Fibroblast of the aortic adventitia (primary cell): ENCODE data around the gene ACTA2. TPM values are rescaled to one million over a fixed set of nuclear protein-coding genes. Genes with fewer than 3 reads are reported as not detected.
"Not testable (repeated sequence)": the region's sequence is repeated elsewhere in the genome, so short reads cannot be mapped to it uniquely, and the experiment has no call there.

Experiments
- DNase-seq: peaks from one replicate; pipeline ENCODE4 v3.0.0-alpha.2; 2010; ENCODE audit warnings: low read depth
- H3K4me3 ChIP-seq: 2 replicates; pipeline ENCODE4 v1.5.1; 2011; ENCODE audit warnings: low read depth, mild to moderate bottlenecking, control low read depth, low read length, moderate library complexity
- total RNA-seq: library from RNA; depleted of rRNA; stranded (reverse); fragments of >200 nt; gene quantifications from 2 replicates; pipeline ENCODE4 v1.2.3, GENCODE V29; 2012; ENCODE audit warnings: low replicate concordance
- TF ChIP-seq, protein P1 (sequence below): IDR thresholded peaks from 2 replicates; pipeline ENCODE4 v1.5.1; 2011; ENCODE audit warnings: mild to moderate bottlenecking, low read length, control low read depth, inconsistent platforms; ENCODE audit not compliant: insufficient read depth

Gene ACTA2
- total RNA-seq, 1 donor = 73.5 TPM

GRCh38 chr10:88934900-88935672 lies 17.5 kb downstream of the ACTA2 start:
- TF ChIP-seq, protein P1, sequence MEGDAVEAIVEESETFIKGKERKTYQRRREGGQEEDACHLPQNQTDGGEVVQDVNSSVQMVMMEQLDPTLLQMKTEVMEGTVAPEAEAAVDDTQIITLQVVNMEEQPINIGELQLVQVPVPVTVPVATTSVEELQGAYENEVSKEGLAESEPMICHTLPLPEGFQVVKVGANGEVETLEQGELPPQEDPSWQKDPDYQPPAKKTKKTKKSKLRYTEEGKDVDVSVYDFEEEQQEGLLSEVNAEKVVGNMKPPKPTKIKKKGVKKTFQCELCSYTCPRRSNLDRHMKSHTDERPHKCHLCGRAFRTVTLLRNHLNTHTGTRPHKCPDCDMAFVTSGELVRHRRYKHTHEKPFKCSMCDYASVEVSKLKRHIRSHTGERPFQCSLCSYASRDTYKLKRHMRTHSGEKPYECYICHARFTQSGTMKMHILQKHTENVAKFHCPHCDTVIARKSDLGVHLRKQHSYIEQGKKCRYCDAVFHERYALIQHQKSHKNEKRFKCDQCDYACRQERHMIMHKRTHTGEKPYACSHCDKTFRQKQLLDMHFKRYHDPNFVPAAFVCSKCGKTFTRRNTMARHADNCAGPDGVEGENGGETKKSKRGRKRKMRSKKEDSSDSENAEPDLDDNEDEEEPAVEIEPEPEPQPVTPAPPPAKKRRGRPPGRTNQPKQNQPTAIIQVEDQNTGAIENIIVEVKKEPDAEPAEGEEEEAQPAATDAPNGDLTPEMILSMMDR = peak; percentile 92
- no peak overlapping the region for H3K4me3 ChIP-seq
- DNase-seq = peak; percentile 90

DNA sequence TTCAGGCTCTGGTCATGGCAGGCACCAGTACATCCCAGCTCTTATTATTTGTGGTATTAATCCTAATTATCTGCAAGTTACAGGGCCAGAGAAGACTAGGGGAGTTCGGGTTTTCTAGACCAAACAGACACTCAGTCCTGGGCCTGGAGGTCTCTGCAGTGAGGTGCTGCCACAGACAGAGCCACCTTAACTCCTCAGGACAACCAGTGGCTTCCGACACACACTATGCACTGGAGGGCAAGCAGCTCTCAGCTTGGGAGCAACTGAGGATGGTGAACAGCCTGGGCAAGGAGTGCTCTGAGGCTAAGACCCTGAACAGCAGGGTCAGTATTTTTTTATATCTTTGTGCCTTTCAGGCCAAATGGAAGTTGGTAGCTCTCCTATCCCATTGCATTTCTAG lies 19.0 kb downstream of the ACTA2 start:
- TF ChIP-seq, protein P1 = no peak

DNA sequence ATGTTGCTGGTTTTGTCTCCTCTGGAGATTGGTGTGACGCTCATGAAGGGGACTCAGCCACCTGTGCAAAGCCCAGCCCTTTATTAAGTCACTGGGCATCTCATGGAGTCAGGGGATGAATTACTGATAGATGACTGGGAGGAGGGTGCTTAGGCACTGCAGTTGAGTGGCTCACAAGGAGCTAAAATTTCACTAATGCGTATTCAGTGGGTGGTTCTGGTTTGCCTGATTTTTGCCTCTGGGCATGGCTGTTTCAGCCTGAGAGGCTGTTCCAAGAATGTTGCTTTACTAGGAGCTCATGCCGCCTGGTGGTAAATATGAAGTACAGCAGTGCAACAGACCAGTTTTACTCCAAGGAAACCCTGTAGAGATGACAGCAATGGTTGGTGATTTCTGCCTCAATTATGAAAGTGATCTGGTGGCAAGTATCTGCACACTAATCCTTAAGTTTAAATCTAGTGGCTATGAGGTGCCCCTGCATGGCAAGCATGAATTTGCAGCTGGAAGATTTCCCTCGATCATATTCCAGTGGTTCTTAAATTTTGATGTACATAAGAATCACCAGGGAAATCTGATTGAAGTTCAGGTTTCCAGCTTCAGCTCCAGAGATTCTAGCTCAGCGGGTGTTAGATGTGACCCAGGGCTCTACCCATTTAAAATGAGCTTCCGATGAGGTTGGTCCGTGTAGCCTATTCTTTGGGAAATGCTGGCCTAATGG lies 19.9 kb downstream of the ACTA2 start:
- TF ChIP-seq, protein P1 = peak; percentile 93
- DNase-seq = peak; percentile 91
- H3K4me3 ChIP-seq = no peak overlapping the region

More for the DNA sequence above, 19.0 kb downstream of the ACTA2 start:
- no peak overlapping the region for H3K4me3 ChIP-seq
- no peak for DNase-seq

DNA sequence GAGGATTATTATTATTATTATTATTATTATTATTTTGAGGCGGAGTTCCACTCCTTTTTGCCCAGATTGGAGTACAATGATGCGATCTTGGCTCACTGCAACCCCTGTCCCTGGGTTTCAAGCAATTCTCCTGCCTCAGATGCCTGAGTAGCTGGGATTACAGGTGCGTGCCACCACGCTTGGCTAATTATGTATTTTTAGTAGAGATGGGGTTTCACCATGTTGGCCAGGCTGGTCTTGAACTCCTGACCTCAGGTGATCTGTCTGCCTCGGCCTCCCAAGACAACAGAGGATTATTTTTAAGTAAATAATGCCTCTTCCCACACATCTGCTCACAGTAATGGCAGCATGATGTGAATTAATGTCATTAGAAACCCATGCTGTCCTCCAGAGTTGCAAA lies 20.5 kb downstream of the ACTA2 start:
- not testable (repeated sequence) for H3K4me3 ChIP-seq, DNase-seq

DNA sequence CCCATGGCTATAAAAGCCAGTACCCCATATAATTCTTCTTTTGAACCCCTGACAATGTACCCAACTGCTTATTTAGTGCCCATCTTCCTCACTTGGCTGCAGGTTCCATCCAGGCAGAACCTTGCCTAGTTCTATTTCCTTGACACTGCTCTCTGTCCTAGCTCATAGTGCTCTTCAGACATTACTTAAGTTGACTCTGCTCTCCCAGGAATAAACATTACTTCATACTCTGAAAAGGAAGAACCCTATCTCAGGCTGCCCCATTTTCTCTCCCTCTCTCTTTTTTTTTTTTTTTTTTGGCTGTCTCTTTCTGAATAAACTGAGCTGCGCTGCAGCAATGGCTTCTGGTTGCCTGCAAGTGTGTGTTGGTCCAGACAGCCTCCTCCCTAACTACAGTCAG lies 21.0 kb downstream of the ACTA2 start:
- no peak overlapping the region for H3K4me3 ChIP-seq
- peak; percentile 29 for DNase-seq
- TF ChIP-seq, protein P1 = no peak

- H3K4me3 ChIP-seq = no peak overlapping the region
- TF ChIP-seq, protein P1 = no peak
- DNase-seq = no peak
Measured at GRCh38 chr10:88928254-88928653, 24.3 kb downstream of the ACTA2 start.

GRCh38 chr10:88927416-88927690 lies 25.2 kb downstream of the ACTA2 start:
- no peak for DNase-seq
- TF ChIP-seq, protein P1 = no peak

More at GRCh38 chr10:88927416-88927690, 25.2 kb downstream of the ACTA2 start:
- H3K4me3 ChIP-seq = no peak overlapping the region
